WI38 (cell line): ENCODE measurements around the gene SMIM14.
"Not testable (repeated sequence)": the region's sequence is repeated elsewhere in the genome, so short reads cannot be mapped to it uniquely, and the experiment has no call there.

ENCODE experiments used
- H3K4me3 ChIP-seq: 2 replicates; pipeline ENCODE4 v1.5.1; 2011; ENCODE audit warnings: low read depth, mild to moderate bottlenecking, control low read depth, low read length
- TF ChIP-seq, protein P1 (sequence below): IDR thresholded peaks from 2 replicates; pipeline ENCODE4 v1.5.1; 2012; ENCODE audit warnings: low read depth, mild to moderate bottlenecking, control low read depth, low read length

SMIM14 gene

DNA sequence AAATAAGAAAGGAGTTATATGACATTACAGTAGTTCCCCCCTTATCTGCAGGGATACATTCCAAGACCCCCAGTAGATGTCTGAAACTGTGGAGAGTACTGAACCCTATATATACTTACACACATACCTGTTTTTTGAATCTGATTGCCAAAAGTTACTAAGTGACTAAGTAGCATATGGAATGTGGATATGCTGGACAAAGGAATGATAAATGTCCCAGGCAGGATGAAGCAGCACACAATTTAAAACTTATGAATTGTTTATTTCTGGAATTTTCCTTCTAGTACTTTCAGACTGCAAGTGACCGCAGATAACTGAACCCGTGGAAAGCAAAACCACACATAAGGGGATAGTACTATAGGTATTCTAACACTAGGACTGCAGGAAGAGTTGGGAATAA lies 134.1 kb downstream of the SMIM14 start:
- no peak overlapping the region for H3K4me3 ChIP-seq
- TF ChIP-seq, protein P1, sequence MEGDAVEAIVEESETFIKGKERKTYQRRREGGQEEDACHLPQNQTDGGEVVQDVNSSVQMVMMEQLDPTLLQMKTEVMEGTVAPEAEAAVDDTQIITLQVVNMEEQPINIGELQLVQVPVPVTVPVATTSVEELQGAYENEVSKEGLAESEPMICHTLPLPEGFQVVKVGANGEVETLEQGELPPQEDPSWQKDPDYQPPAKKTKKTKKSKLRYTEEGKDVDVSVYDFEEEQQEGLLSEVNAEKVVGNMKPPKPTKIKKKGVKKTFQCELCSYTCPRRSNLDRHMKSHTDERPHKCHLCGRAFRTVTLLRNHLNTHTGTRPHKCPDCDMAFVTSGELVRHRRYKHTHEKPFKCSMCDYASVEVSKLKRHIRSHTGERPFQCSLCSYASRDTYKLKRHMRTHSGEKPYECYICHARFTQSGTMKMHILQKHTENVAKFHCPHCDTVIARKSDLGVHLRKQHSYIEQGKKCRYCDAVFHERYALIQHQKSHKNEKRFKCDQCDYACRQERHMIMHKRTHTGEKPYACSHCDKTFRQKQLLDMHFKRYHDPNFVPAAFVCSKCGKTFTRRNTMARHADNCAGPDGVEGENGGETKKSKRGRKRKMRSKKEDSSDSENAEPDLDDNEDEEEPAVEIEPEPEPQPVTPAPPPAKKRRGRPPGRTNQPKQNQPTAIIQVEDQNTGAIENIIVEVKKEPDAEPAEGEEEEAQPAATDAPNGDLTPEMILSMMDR, result no peak

DNA sequence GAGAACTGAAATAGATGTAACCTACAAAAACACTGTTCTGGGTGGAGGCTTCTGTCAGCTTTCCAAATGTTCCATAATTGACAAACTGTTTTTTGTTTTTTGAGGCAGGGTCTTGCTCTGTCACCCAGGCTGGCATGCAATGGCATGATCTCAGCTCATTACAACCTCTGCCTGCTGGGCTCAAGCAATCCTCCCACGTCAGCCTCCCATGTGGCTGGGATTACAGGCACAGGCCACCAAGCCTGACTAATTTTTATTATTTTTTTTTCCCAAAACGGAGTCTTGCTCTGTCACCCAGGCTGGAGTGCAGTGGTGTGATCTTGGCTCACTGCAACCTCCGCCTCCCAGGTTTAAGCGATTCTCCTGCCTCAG lies 136.0 kb downstream of the SMIM14 start:
- H3K4me3 ChIP-seq, result not testable (repeated sequence)

DNA sequence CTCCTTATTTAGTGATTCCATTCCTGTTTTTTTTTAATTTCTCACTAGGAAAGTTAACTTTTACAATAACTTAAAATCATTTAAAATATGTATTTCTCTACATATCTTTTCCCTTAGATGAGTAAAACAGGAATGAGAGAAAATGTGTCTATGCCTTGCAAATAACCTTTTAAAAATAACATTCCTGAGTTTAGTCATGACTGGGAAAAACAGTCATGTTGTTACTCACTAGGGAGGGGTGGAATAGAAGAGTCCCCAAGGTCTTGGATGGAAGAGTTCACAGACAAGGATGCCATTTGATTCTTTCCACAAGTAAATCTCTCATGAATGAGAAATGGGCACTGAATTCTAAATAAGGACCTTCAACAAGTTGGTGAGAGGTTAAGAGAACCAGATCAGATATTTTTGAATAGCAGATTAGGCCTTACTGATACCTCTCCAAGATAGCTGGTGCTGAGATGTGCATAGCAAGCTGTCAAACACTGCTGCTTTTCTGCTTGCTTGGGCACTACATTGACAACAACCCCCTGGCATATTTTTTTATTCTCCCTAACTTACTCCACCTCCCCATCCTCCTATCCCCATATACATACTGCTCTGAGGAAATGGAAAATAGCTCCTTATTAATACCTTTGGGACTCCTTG lies 136.5 kb downstream of the SMIM14 start:
- H3K4me3 ChIP-seq, result no peak overlapping the region
- TF ChIP-seq, protein P1, result no peak

DNA sequence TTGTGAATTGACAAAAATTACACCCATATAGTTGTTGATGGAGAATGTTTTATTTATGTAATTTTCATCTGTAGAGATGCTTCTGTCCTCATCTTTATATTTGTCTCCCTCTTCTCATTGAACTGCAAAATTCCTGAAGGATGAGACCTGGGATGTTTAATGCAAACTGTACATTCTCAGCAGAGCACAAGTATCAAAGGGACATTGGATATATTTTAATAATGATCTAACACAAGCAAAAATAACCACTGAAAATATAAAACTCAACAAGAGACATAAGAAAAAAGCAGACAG lies 140.0 kb downstream of the SMIM14 start:
- TF ChIP-seq, protein P1, result no peak
- no peak overlapping the region for H3K4me3 ChIP-seq

DNA sequence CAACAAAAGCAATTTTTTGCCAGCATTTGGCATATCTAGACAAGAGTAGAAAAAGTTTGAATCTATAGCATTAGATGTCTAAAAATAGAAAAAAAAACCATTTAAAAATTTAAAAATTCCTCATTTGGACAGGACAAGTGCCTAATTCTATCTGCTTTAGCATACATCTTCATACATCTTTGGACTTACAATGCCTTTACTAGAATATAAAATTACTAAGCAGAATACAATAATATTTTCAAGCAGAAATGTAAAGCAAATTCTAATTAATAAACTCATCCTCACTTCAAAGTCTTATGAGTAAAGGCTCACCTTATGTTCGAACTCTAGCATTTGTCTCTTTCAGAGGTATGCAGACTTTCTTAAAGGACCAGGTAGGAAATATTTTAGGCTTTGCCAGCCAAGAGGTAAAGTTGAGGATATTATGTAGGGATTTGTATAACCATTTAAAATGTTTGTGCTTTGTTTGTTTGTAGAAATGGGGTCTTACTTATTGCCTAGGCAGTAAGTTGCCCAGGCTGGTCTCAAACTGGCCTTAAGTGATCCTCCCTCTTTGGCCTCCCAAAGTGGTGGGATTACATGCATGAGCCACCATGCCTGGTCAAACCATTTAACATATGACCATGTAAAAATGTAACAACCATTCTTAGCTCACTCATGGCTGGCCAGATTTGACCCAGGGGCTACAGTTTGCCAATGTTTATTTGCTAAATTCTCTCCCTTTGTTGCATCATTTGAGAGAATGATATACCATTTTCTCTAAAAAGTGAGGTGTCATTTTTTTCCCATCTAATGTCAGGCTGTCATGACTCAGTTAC lies 140.5 kb downstream of the SMIM14 start:
- H3K4me3 ChIP-seq, result no peak overlapping the region
- TF ChIP-seq, protein P1, result no peak
